HepG2 (cell line): Measurements from ENCODE around the gene HNF1B. TPM values are rescaled to one million over a fixed set of nuclear protein-coding genes. Genes with fewer than 3 reads are reported as not detected.

Experiments
- ATAC-seq: fragments of 200-7000 bp; cut with Tn5 transposase; 3 replicates; pipeline ENCODE4 v1.9.1; 2020; ENCODE audit warnings: mild to moderate bottlenecking, moderate library complexity
- BruUV-seq: library from RNA; stranded (reverse); fragments of 400-500 nt; replicated peaks from 2 replicates; lab custom pipeline; 2021; lab: Mats Ljungman, UMichigan
- CTCF ChIA-PET: fragments of 300-600 bp; formaldehyde crosslinking; extraction: SDS; loops from one replicate; lab custom pipeline; 2021; ENCODE audit warnings: low total read pairs, inconsistent platforms, low intra/inter-chr PET ratio; lab: Yijun Ruan, JAX
- POLR2A ChIA-PET: fragments of 350-600 bp; sonication (Branson Sonifier 250); formaldehyde crosslinking; loops from one replicate; lab custom pipeline; 2020; ENCODE audit warnings: antibody characterized with exemption, inconsistent platforms; lab: Yijun Ruan, JAX
- DNase-seq: peaks from one replicate; pipeline ENCODE4 v3.0.0-alpha.2; 2015; ENCODE audit warnings: low spot score
- FAIRE-seq: peaks from 3 replicates; lab custom pipeline; 2011; peaks lifted over from hg19 to GRCh38; lab: Jason Lieb, UNC
- H2AFZ ChIP-seq: one replicate; pipeline ENCODE4 v1.6.1; 2011; ENCODE audit warnings: low read length, inconsistent platforms
- H3K27ac ChIP-seq: fragments of 300-600 bp; 3 replicates; pipeline ENCODE4 v1.8.0; 2011; ENCODE audit warnings: mixed run types, mild to moderate bottlenecking, mixed read lengths, low read length, inconsistent platforms; ENCODE audit not compliant: insufficient read depth; ENCODE audit errors: extremely low read length
- H3K27me3 ChIP-seq, 2 experiments: fragments of 200-600 bp in 1 of 2; 2 replicates in 1 of 2; 3 replicates in 1 of 2; pipeline versions ENCODE4 v1.6.0 to v1.8.0; 2011; ENCODE audit warnings: low read length in 2 of 2, mild to moderate bottlenecking in 2 of 2, moderate library complexity in 2 of 2, inconsistent platforms in 1 of 2; ENCODE audit not compliant: insufficient read depth in 2 of 2, control insufficient read depth in 1 of 2
- H3K36me3 ChIP-seq, 2 experiments: fragments of 200-600 bp in 1 of 2; replicated peaks in 1 of 2; 2 replicates in 1 of 2; 3 replicates in 1 of 2; pipeline versions ENCODE4 v1.5.1 to v1.8.0; 2011; ENCODE audit warnings: low read length in 2 of 2, inconsistent platforms in 1 of 2; ENCODE audit not compliant: insufficient read depth in 2 of 2, control insufficient read depth in 1 of 2
- H3K4me1 ChIP-seq: 2 replicates; pipeline ENCODE4 v1.5.1; 2012; ENCODE audit warnings: low read length, inconsistent platforms; ENCODE audit not compliant: insufficient read depth
- H3K4me2 ChIP-seq: 2 replicates; pipeline ENCODE4 v1.6.0; 2011; ENCODE audit warnings: low read depth, low read length, inconsistent platforms
- H3K4me3 ChIP-seq, 3 experiments: fragments of 200-600 bp in 1 of 3; sonication (generic), shearing (Covaris generic) in 1 of 3; replicated peaks in 1 of 3; 2 replicates each; pipeline ENCODE4 v1.5.1; 2011 to 2016; ENCODE audit warnings: low read length in 3 of 3, inconsistent platforms in 2 of 3, low read depth in 2 of 3, mild to moderate bottlenecking in 2 of 3, control low read depth in 1 of 3, mixed read lengths in 1 of 3; ENCODE audit not compliant: insufficient read depth in 1 of 3
- H3K79me2 ChIP-seq: one replicate; pipeline ENCODE4 v1.6.1; 2011; ENCODE audit warnings: low read length, inconsistent platforms; ENCODE audit not compliant: insufficient read depth
- H3K9ac ChIP-seq: 2 replicates; pipeline ENCODE4 v1.6.0; 2011; ENCODE audit warnings: mild to moderate bottlenecking, low read depth, low read length, inconsistent platforms; ENCODE audit not compliant: insufficient read depth
- H3K9me3 ChIP-seq: 2 replicates; pipeline ENCODE4 v1.5.1; 2012; ENCODE audit warnings: mild to moderate bottlenecking, low read length
- H4K20me1 ChIP-seq: 2 replicates; pipeline ENCODE4 v1.6.0; 2011; ENCODE audit warnings: inconsistent platforms, mild to moderate bottlenecking, low read length, moderate library complexity; ENCODE audit not compliant: insufficient read depth
- ZBTB3 ChIP-seq: sonication (generic); formaldehyde crosslinking; IDR thresholded peaks from 2 replicates; pipeline ENCODE4 v1.4.0; 2020; ENCODE audit warnings: low read depth, mild to moderate bottlenecking, moderate library complexity, missing genetic modification reagents, borderline replicate concordance
- ZNF749 ChIP-seq: sonication (generic); formaldehyde crosslinking; IDR thresholded peaks from 2 replicates; pipeline ENCODE4 v1.8.0; 2022; ENCODE audit warnings: mild to moderate bottlenecking, missing genetic modification reagents, moderate library complexity, borderline replicate concordance
- WGBS: methylation state at CpG from one replicate; pipeline ENCODE4 v1.1.6; 2017; ENCODE audit warnings: low lambda C conversion rate; 5-methylcytosine and 5-hydroxymethylcytosine counted together
- in situ Hi-C: cut with HindIII; loops from 2 replicates; pipeline ENCODE4 v1.10.0; 2017; ENCODE audit warnings: low pct_unique_long_range_greater_than_20kb; ENCODE audit not compliant: extremely low pct_ligation_motif_present
- intact Hi-C: fragments of 100-400 bp; cut with micrococcal nuclease; formaldehyde crosslinking; loops from one replicate; pipeline ENCODE4 v1.10.0; 2022; ENCODE audit not compliant: unreplicated experiment
- polyA plus RNA-seq, 8 experiments: library from polyadenylated mRNA; depleted of rRNA in 3 of 8; stranded (reverse) in 7 of 8; unstranded in 1 of 8; fragments of >200 nt; fragmentation: Illumina TruSeq in 4 of 8; extraction: Trizol in 4 of 8; gene quantifications; 2 replicates each; pipeline versions ENCODE4 v1.2.1 to v1.2.3, GENCODE V29; 2011 to 2016; ENCODE audit warnings: low read depth in 4 of 8, missing spikeins in 1 of 8, mixed read lengths in 1 of 8; ENCODE audit not compliant: insufficient read depth in 1 of 8
- total RNA-seq, 5 experiments: library from RNA; depleted of rRNA; stranded (reverse); fragments of >200 nt; fragmentation: Illumina TruSeq; extraction: Trizol; gene quantifications; 2 replicates each; pipeline ENCODE4 v1.2.3, GENCODE V29; 2016; ENCODE audit warnings: low read depth in 1 of 5
- TF ChIP-seq, protein P1 (sequence below): sonication (generic); formaldehyde crosslinking; IDR thresholded peaks from 2 replicates; pipeline ENCODE4 v1.4.0; 2020; ENCODE audit warnings: mild to moderate bottlenecking, low read depth, missing genetic modification reagents

The HNF1B gene
- total and polyA plus RNA-seq, 2 of the 13 experiments (the other 11 are each of a cell fraction or from before 2014, with no cell fraction given) = 1.9 to 5.3 TPM

DNA sequence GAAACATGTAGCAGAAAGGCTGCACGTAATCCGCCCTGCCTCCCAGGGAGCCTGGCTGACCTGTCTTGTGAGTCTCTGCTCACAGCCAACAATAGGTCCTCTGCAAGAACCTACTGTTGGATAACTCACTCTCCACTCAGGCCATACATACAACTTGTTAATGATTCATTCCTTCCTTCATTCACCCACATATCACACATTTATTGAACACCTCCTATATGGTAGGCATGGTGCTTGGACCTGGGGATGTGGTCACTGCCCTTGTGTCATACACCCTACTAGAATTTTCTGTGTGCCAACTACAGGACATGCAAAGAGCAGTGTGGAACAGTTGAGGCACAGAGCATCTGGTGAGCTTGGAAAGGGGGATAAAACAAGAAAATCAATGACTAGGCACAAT lies 28.1 kb upstream of the HNF1B start:
- Histone ChIP-seq H4K20me1 (no peaks in the 10 kb centered on the region), H3K79me2 (no peaks in the 10 kb centered on the region), H3K9ac (no peak overlapping the region), H3K4me1 (peaks cover 38% of the 10 kb centered on the region), H3K4me2 (no peak overlapping the region), H3K27ac (no peak overlapping the region), H3K36me3 (no peaks in the 10 kb centered on the region), H3K27me3 (peaks cover 0 to 4% of the 10 kb centered on the region in 2 experiments; a peak in 2 of 5 replicates), H2AFZ (no peak overlapping the region), H3K4me3 (no peak overlapping the region), H3K9me3 (0 out of 2 replicates have a peak, but pooled peaks cover 6% of the 10 kb centered on the region)
- WGBS = 91% methylated on average over 2 of the region's 2 CpGs
- TF ChIP-seq ZNF749 (CRISPR knock-in tag) (no peak), ZBTB3 (CRISPR knock-in tag) (no peak)
- TF ChIP-seq, protein P1, sequence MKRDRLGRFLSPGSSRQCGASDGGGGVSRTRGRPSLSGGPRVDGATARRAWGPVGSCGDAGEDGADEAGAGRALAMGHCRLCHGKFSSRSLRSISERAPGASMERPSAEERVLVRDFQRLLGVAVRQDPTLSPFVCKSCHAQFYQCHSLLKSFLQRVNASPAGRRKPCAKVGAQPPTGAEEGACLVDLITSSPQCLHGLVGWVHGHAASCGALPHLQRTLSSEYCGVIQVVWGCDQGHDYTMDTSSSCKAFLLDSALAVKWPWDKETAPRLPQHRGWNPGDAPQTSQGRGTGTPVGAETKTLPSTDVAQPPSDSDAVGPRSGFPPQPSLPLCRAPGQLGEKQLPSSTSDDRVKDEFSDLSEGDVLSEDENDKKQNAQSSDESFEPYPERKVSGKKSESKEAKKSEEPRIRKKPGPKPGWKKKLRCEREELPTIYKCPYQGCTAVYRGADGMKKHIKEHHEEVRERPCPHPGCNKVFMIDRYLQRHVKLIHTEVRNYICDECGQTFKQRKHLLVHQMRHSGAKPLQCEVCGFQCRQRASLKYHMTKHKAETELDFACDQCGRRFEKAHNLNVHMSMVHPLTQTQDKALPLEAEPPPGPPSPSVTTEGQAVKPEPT (CRISPR knock-in tag) = no peak
- FAIRE-seq (no peak), ATAC-seq (no peak), DNase-seq (no peak)
- ChIA-PET POLR2A (no interaction called here), CTCF (no interaction called here)
- in situ Hi-C loops = no loop called here
- intact Hi-C loops = loop anchor here (1.0 to 10.0 kb wide), 2 partner anchors 11 to 248 kb away; no protein-coding TSS in a partner anchor
- BruUV-seq = no TSS peak
